ENCODE measurements around the gene RC3H1.

DNA sequence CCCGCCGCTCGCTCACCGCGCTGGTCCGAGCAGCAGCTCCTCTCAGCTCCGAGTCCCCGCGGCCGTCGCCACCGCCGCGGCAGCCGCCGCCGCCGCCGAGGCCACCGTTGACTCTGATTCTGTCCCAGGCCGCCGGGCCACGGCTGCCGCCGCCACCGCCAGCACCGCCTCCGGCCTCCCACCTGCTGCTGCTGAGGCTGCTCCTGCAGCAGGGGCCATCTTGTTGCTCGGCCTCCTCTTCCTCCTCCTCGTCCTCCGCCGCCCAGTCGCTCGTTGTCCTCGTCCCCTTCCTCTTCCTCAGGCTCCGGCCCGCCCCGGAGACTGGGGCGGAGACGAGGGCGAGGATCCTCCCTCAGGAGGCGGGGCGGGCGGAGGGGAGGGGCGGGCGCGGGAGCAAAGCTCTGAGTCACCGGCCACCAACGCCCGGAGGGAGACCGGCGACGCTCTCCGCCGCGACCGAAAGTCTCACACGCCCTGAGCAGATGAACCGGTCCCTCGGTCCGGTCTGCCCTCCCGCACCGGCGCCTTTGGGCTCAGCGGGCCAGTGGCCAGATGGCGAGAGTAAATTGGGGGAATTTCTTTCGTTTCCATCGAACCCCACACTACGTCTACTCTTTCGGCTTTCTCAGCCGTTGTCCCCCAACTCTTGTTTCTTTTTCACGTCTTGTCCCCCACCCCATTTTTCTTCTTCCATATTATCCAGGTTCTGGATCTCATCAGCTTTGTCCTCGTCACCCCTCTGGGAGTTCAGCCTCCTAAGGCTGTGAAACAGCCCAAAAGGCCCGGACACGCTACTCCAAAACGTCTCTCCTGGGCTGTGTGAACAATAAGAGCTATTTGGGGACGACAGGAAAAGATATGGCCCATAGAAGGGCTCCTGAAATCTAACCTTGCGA lies at the start of gene RC3H1:
- TF ChIP-seq CTCF (IDR thresholded peaks at IDR 0.05) (no peak), POLR2AphosphoS5 (IDR thresholded peaks at IDR 0.05) (peak; percentile 97 to 99), POLR2A (IDR thresholded peaks at IDR 0.05; ENCODE audit: low read depth) (peak; percentile 52)

Data from esophagus muscularis mucosa (tissue), 3 donors.